PFSK-1 (cell line): Measurements from ENCODE around the gene OSBPL3.

Experiments
- FOXP2 ChIP-seq: optimal IDR thresholded peaks from 2 replicates; pipeline ENCODE3; 2011; ENCODE audit warnings: borderline replicate concordance, control low read depth, inconsistent platforms; ENCODE audit not compliant: insufficient read depth; ENCODE audit errors: extremely low read length, extremely low read depth
- POLR2AphosphoS5 ChIP-seq: IDR thresholded peaks from 2 replicates; pipeline ENCODE4 v1.6.1; 2012; ENCODE audit warnings: low read depth, mild to moderate bottlenecking, control low read depth, low read length, moderate library complexity
- REST ChIP-seq, 2 experiments: IDR thresholded peaks; 2 replicates each; pipeline versions ENCODE4 v1.6.1 to v1.8.0; 2011 to 2012; ENCODE audit warnings: low read depth in 2 of 2, low read length in 2 of 2, control low read depth in 1 of 2, inconsistent platforms in 1 of 2, mild to moderate bottlenecking in 1 of 2, moderate library complexity in 1 of 2; ENCODE audit not compliant: insufficient read depth in 1 of 2
- SIN3A ChIP-seq: IDR thresholded peaks from 2 replicates; pipeline ENCODE4 v1.6.1; 2012; ENCODE audit warnings: mild to moderate bottlenecking, low read length, moderate library complexity, borderline replicate concordance; ENCODE audit not compliant: insufficient read depth
- TAF1 ChIP-seq: IDR thresholded peaks from 2 replicates; pipeline ENCODE4 v1.6.1; 2012; ENCODE audit warnings: low read length, control low read depth, borderline replicate concordance; ENCODE audit not compliant: insufficient read depth

Gene OSBPL3

DNA sequence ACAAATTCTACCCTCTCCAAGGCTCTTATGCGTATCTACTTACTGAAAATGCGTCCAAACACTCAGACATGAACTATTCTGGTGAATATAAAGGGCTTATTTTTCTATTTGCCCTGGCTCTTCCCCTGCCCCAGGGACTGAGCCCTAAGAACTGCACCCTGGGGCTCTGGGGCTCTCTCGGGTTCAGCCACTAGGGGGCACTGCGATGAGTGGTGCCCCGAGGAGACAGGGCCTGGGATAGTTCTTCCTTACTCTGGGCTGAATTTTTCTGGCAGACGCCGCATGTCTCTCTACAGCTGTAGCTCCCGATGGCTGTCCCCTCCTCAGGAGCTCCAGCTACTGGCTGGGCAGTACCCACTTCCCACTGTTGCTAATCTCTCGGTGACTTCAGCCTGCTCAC lies 191.9 kb downstream of the OSBPL3 start:
- TF ChIP-seq SIN3A = no peak
- no peak for TF ChIP-seq FOXP2
- no peak for TF ChIP-seq REST (IDR thresholded peaks at IDR 0.05; ENCODE audit: insufficient read depth in 1 of 2, low read depth in 2 of 2, low read length in 2 of 2)
- TF ChIP-seq TAF1 = no peak
- TF ChIP-seq POLR2AphosphoS5 = no peak

GRCh38 chr7:24786941-24787340 lies 193.0 kb downstream of the OSBPL3 start:
- TF ChIP-seq POLR2AphosphoS5 (no peak), REST (IDR thresholded peaks at IDR 0.05; ENCODE audit: insufficient read depth in 1 of 2, low read depth in 2 of 2, low read length in 2 of 2) (no peak), TAF1 (no peak), FOXP2 (no peak), SIN3A (no peak)

DNA sequence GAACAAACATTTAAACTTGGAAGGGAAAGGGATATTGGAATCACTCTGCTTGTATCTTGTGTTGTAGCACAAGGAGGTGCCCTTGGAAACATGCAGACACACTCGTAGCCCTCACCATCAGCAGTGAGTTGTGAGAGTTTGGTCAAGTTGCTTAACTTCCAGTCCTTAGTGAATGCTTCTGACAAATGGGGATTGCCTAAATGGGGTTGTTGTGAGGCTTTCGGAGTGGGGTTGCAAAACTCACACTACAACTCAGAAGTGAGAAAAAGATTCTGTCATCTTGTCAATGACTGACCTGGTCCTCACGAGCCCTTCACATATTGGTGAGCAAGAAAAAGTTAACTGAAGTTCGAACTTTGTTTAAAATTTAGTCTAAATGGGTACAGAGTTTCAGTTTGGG lies 193.7 kb downstream of the OSBPL3 start:
- no peak for TF ChIP-seq FOXP2
- no peak for TF ChIP-seq POLR2AphosphoS5
- no peak for TF ChIP-seq TAF1
- no peak for TF ChIP-seq SIN3A
- no peak for TF ChIP-seq REST (IDR thresholded peaks at IDR 0.05; ENCODE audit: insufficient read depth in 1 of 2, low read depth in 2 of 2, low read length in 2 of 2)

- TF ChIP-seq FOXP2 (no peak), SIN3A (no peak), REST (IDR thresholded peaks at IDR 0.05; ENCODE audit: insufficient read depth in 1 of 2, low read depth in 2 of 2, low read length in 2 of 2) (no peak), POLR2AphosphoS5 (no peak), TAF1 (no peak)
Observed at GRCh38 chr7:24784277-24784676, 195.7 kb downstream of the OSBPL3 start.

DNA sequence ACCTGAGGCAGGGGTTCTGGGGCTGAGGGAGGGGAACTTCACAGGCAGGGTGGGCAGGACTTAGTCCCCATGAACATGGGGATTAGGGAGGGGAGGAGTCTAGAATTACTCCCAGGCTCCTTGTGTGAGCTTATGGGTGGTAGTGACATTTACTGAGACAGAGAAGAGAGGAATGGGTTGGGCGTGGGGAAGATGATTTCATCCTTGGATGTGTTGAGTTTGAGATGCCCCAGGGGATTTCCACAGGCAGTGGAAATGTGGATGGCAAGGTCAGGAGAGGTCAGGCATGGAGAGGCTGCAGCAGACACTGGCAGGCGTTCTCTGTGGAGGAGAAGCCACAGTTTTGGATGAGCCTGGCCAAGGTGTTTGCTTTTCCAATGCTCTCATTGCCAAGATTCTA lies 196.3 kb downstream of the OSBPL3 start:
- TF ChIP-seq FOXP2 = no peak
- no peak for TF ChIP-seq TAF1
- TF ChIP-seq SIN3A = no peak
- no peak for TF ChIP-seq REST (IDR thresholded peaks at IDR 0.05; ENCODE audit: insufficient read depth in 1 of 2, low read depth in 2 of 2, low read length in 2 of 2)
- TF ChIP-seq POLR2AphosphoS5 = no peak
